Measurements from ENCODE around the gene SEMA6B.

- TF ChIP-seq POLR2A (IDR thresholded peaks at IDR 0.05) (no peak), CTCF (IDR thresholded peaks at IDR 0.05) (no peak), EP300 (IDR thresholded peaks at IDR 0.05) (no peak), POLR2AphosphoS5 (IDR thresholded peaks at IDR 0.05) (no peak)
Observed at GRCh38 chr19:4588291-4588761, 28.8 kb upstream of the SEMA6B start.

Measured in stomach (tissue), 4 donors.